Neural cell (in vitro differentiated cells): ENCODE measurements around the gene TAF10. TPM values are rescaled to one million over a fixed set of nuclear protein-coding genes. Genes with fewer than 3 reads are reported as not detected.

Source experiments
- H2AFZ ChIP-seq: fragments of 200-600, 300-800 bp; sonication (generic), shearing (Covaris generic); 2 replicates; pipeline ENCODE4 v1.6.0; 2014; ENCODE audit warnings: low read depth, mild to moderate bottlenecking, antibody characterized with exemption, low read length, moderate library complexity
- H3F3A ChIP-seq: fragments of 200-600 bp; shearing (Covaris generic); 2 replicates; pipeline ENCODE4 v1.6.1; 2016; ENCODE audit warnings: mild to moderate bottlenecking, moderate library complexity, mixed read lengths, antibody characterized with exemption, low read length; ENCODE audit not compliant: insufficient read depth, poor library complexity, severe bottlenecking
- H3K27ac ChIP-seq: fragments of 200-600, 300-800 bp; sonication (generic), shearing (Covaris generic); 2 replicates; pipeline ENCODE4 v1.5.1; 2014; ENCODE audit warnings: mild to moderate bottlenecking, low read length, moderate library complexity
- H3K27me3 ChIP-seq: fragments of 300-800, 200-600 bp; sonication (generic), shearing (Covaris generic); 2 replicates; pipeline ENCODE4 v1.6.0; 2014; ENCODE audit warnings: mild to moderate bottlenecking, low read depth, low read length, moderate library complexity; ENCODE audit not compliant: insufficient read depth
- H3K36me3 ChIP-seq: fragments of 300-800, 200-600 bp; sonication (generic), shearing (Covaris generic); 2 replicates; pipeline ENCODE4 v1.5.1; 2014; ENCODE audit warnings: mild to moderate bottlenecking, antibody characterized with exemption, low read length, moderate library complexity; ENCODE audit not compliant: insufficient read depth
- H3K4me2 ChIP-seq: fragments of 300-800, 200-600 bp; sonication (generic), shearing (Covaris generic); 2 replicates; pipeline ENCODE4 v1.6.0; 2014; ENCODE audit warnings: mild to moderate bottlenecking, low read length
- H3K4me3 ChIP-seq: fragments of 300-800, 200-600 bp; sonication (generic), shearing (Covaris generic); 2 replicates; pipeline ENCODE4 v1.5.1; 2014; ENCODE audit warnings: mild to moderate bottlenecking, low read length, moderate library complexity
- H3K79me2 ChIP-seq: fragments of 200-600 bp; shearing (Covaris generic); replicated peaks from 2 replicates; pipeline ENCODE4 v1.6.0; 2014; ENCODE audit warnings: mild to moderate bottlenecking, low read length, moderate library complexity; ENCODE audit not compliant: insufficient read depth
- H3K9ac ChIP-seq: fragments of 300-800, 200-600 bp; sonication (generic), shearing (Covaris generic); 2 replicates; pipeline ENCODE4 v1.6.1; 2016; ENCODE audit warnings: mild to moderate bottlenecking, low read length, mixed read lengths
- H3K9me2 ChIP-seq: fragments of 200-600 bp; shearing (Covaris generic); 2 replicates; pipeline ENCODE4 v1.6.1; 2016; ENCODE audit warnings: mild to moderate bottlenecking, low read length, mixed read lengths; ENCODE audit not compliant: insufficient read depth
- H3K9me3 ChIP-seq: fragments of 200-600, 300-800 bp; sonication (generic), shearing (Covaris generic); 2 replicates; pipeline ENCODE4 v1.6.1; 2016; ENCODE audit warnings: mild to moderate bottlenecking, mixed run types, low read length, moderate library complexity, mixed read lengths
- H4K20me1 ChIP-seq: fragments of 200-600 bp; shearing (Covaris generic); 2 replicates; pipeline ENCODE4 v1.6.1; 2016; ENCODE audit warnings: mild to moderate bottlenecking, mixed run types; ENCODE audit not compliant: insufficient read depth
- EP300 ChIP-seq: fragments of 450-650 bp; conservative IDR thresholded peaks from 2 replicates; pipeline ENCODE4 v1.6.1; 2014; ENCODE audit warnings: antibody characterized with exemption, mild to moderate bottlenecking, moderate library complexity; ENCODE audit not compliant: poor library complexity, severe bottlenecking
- EZH2 ChIP-seq: fragments of 200-600, 300-800 bp; shearing (Covaris generic), sonication (generic); IDR thresholded peaks from 2 replicates; pipeline ENCODE4 v1.6.1; 2014; ENCODE audit warnings: antibody characterized with exemption, low read length, borderline replicate concordance, mild to moderate bottlenecking; ENCODE audit not compliant: insufficient read depth, poor library complexity, severe bottlenecking
- MXI1 ChIP-seq: fragments of 450-650 bp; conservative IDR thresholded peaks from 2 replicates; pipeline ENCODE4 v1.6.1; 2014; ENCODE audit warnings: antibody characterized with exemption, mild to moderate bottlenecking; ENCODE audit not compliant: poor library complexity, severe bottlenecking
- POLR2AphosphoS5 ChIP-seq: IDR thresholded peaks from 2 replicates; pipeline ENCODE4 v1.6.1; 2012
- RAD21 ChIP-seq: fragments of 450-650 bp; conservative IDR thresholded peaks from 2 replicates; pipeline ENCODE4 v1.6.1; 2014; ENCODE audit warnings: antibody characterized with exemption, mild to moderate bottlenecking, moderate library complexity
- SMC3 ChIP-seq: fragments of 450-650 bp; conservative IDR thresholded peaks from 2 replicates; pipeline ENCODE4 v1.6.1; 2014; ENCODE audit warnings: antibody characterized with exemption, mild to moderate bottlenecking, moderate library complexity; ENCODE audit not compliant: poor library complexity
- TAF1 ChIP-seq: IDR thresholded peaks from 2 replicates; pipeline ENCODE4 v1.6.1; 2012; ENCODE audit warnings: low read depth
- polyA plus RNA-seq: library from polyadenylated mRNA; depleted of rRNA; stranded (reverse); fragments of >200 nt; gene quantifications from 2 replicates; pipeline ENCODE4 v1.2.3, GENCODE V29; 2014
- TF ChIP-seq, protein P1 (sequence below): IDR thresholded peaks from 2 replicates; pipeline ENCODE4 v1.6.1; 2012; ENCODE audit warnings: borderline replicate concordance

The TAF10 gene
- polyA plus RNA-seq, 1 donor from 2014 or later, result 39.7 TPM

DNA sequence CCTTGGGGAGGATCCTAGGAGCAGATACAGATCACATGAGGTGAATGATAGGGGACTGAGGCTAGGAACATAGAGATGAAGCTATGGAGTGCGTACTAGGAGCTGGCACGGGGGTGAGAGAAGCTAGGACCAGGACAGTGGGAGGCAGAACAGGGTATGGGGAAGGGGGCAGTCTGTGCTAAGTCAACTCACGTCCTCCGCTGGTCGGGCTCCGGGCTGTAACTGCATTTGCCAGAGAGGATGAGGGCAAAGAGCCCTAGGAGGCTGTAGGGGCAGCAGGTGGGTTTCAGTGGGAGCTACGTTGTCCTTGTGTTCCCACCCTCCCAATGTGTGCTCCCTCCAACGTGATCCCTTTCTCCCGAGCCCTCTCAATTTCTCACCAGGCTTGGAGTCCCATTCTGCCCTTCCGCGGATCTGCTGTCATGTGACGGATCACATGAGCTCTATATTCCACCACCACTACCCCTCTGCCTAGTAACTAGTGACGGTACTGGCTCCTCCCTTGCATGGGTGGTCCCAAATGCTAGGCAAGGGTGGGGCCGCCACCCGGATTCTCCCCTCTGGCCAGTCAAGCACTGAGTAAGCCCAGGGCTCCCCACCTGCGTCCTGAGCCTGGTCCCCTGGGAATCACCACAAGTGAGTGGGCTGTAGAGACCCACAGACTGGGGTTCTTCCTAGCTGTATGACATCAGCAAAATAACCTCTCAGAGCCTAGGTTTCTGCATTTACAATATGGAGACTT, 7.2 kb upstream of the TAF10 start, which contains the start of gene TPP1:
TPP1 (minus strand) TSS at position 419 of the 742 bp plus-strand sequence; CDS start at position 397, 22 bp downstream.
- H3K4me3 ChIP-seq, result peak within 1 kb of the TSS; percentile 76
- peak within 1 kb of the TSS; percentile 89 for H3K4me2 ChIP-seq
- H3K36me3 ChIP-seq, result no peaks in the 10 kb centered on the region
- H3K9me2 ChIP-seq, result no peaks in the 10 kb centered on the region
- peak within 1 kb of the TSS; percentile 49 for H2AFZ ChIP-seq
- peak; percentile 26 for TF ChIP-seq EP300
- peak; percentile 76 for TF ChIP-seq MXI1
- TF ChIP-seq SMC3, result peak; percentile 21
- TF ChIP-seq RAD21, result peak; percentile 20
- peak; percentile 89 for TF ChIP-seq POLR2AphosphoS5
- TF ChIP-seq, protein P1, sequence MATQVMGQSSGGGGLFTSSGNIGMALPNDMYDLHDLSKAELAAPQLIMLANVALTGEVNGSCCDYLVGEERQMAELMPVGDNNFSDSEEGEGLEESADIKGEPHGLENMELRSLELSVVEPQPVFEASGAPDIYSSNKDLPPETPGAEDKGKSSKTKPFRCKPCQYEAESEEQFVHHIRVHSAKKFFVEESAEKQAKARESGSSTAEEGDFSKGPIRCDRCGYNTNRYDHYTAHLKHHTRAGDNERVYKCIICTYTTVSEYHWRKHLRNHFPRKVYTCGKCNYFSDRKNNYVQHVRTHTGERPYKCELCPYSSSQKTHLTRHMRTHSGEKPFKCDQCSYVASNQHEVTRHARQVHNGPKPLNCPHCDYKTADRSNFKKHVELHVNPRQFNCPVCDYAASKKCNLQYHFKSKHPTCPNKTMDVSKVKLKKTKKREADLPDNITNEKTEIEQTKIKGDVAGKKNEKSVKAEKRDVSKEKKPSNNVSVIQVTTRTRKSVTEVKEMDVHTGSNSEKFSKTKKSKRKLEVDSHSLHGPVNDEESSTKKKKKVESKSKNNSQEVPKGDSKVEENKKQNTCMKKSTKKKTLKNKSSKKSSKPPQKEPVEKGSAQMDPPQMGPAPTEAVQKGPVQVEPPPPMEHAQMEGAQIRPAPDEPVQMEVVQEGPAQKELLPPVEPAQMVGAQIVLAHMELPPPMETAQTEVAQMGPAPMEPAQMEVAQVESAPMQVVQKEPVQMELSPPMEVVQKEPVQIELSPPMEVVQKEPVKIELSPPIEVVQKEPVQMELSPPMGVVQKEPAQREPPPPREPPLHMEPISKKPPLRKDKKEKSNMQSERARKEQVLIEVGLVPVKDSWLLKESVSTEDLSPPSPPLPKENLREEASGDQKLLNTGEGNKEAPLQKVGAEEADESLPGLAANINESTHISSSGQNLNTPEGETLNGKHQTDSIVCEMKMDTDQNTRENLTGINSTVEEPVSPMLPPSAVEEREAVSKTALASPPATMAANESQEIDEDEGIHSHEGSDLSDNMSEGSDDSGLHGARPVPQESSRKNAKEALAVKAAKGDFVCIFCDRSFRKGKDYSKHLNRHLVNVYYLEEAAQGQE, result no peak
- TF ChIP-seq TAF1, result peak; percentile 63
- TF ChIP-seq EZH2, result no peak
- H3K27me3 ChIP-seq, result no peaks in the 10 kb centered on the region
- H3K27ac ChIP-seq, result peak within 1 kb of the TSS; percentile 61
- no peaks in the 10 kb centered on the region for H4K20me1 ChIP-seq
- H3K9ac ChIP-seq, result peak within 1 kb of the TSS; percentile 72
- no peaks in the 10 kb centered on the region for H3K9me3 ChIP-seq
- no peaks in the 10 kb centered on the region for H3K79me2 ChIP-seq
- H3F3A ChIP-seq, result no peaks in the 10 kb centered on the region

GRCh38 chr11:6618117-6619003, 6.3 kb upstream of the TAF10 start:
- Histone ChIP-seq H3K9me2 (no peaks in the 10 kb centered on the region), H3K79me2 (no peaks in the 10 kb centered on the region), H3K36me3 (no peaks in the 10 kb centered on the region), H4K20me1 (no peaks in the 10 kb centered on the region), H3F3A (no peaks in the 10 kb centered on the region), H3K9ac (peak overlapping the region; percentile 72), H3K9me3 (no peaks in the 10 kb centered on the region), H2AFZ (peak overlapping the region; percentile 49), H3K27ac (peak overlapping the region; percentile 61), H3K4me3 (peak overlapping the region; percentile 76), H3K4me2 (peak overlapping the region; percentile 89), H3K27me3 (no peaks in the 10 kb centered on the region)
- no peak for TF ChIP-seq SMC3
